ENCODE results near the gene HCN2. TPM values are rescaled to one million over a fixed set of nuclear protein-coding genes. Genes with fewer than 3 reads are reported as not detected.
A peak's percentile ranks its signal among the peaks of the same experiment; 100 is the strongest.

The HCN2 gene
- total and polyA plus RNA-seq, 2 of the 13 experiments (the other 11 are each of a cell fraction or from before 2014, with no cell fraction given), result 0.01 TPM; not detected in 1

DNA sequence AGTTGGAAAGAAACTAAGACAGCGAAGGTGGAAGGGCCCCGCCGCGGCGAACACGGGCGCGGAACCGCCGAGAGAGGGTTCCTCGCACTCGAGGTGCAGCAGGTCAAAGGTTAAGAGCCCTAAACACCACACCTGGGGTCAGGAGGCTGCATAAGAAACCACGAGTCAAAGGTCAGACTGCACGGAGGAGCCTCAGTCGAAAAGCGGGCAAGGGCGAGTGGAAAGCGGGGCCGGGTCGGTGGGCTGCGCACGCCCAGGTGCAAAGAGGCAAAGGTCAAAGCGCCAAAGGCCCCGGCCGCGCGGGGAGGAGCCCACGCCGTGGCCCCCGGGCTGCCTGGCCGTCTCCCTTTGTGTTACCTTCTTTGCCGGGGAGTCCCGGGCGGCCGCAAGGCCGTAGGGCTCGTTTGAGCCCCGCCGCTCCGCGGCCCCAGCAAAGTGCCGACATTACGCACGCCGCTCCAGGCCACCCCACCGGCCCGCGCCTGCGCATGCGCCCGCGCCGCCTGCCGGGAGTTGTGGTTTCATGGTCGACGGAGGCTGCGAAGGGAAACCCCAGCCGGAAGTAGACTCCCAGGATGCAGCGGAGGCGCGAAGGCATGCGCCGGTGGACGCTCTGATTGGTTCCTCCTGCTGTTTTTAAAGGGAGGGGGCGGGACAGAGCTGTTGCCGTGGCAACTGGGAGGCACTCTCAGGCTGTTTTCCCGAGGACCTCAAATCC is 43.5 kb downstream of the HCN2 start, which contains the start of gene POLRMT (continued):
- TF ChIP-seq, protein P1, sequence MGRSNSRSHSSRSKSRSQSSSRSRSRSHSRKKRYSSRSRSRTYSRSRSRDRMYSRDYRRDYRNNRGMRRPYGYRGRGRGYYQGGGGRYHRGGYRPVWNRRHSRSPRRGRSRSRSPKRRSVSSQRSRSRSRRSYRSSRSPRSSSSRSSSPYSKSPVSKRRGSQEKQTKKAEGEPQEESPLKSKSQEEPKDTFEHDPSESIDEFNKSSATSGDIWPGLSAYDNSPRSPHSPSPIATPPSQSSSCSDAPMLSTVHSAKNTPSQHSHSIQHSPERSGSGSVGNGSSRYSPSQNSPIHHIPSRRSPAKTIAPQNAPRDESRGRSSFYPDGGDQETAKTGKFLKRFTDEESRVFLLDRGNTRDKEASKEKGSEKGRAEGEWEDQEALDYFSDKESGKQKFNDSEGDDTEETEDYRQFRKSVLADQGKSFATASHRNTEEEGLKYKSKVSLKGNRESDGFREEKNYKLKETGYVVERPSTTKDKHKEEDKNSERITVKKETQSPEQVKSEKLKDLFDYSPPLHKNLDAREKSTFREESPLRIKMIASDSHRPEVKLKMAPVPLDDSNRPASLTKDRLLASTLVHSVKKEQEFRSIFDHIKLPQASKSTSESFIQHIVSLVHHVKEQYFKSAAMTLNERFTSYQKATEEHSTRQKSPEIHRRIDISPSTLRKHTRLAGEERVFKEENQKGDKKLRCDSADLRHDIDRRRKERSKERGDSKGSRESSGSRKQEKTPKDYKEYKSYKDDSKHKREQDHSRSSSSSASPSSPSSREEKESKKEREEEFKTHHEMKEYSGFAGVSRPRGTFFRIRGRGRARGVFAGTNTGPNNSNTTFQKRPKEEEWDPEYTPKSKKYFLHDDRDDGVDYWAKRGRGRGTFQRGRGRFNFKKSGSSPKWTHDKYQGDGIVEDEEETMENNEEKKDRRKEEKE (IDR thresholded peaks at IDR 0.05), result no peak
- 0 out of 2 replicates have a peak, but pooled peaks have one; percentile 51 for TF ChIP-seq ZNF850 (CRISPR knock-in tag; conservative IDR thresholded peaks at IDR 0.05)
- TF ChIP-seq ATF1 (CRISPR knock-in tag; IDR thresholded peaks at IDR 0.05), result no peak
- TF ChIP-seq NR3C1 (CRISPR knock-in tag; IDR thresholded peaks at IDR 0.05), result no peak
- no peak for TF ChIP-seq SKIL (CRISPR knock-in tag; IDR thresholded peaks at IDR 0.05; ENCODE audit: borderline replicate concordance)
- no peak for TF ChIP-seq ZXDC (CRISPR knock-in tag; IDR thresholded peaks at IDR 0.05)
- 0 out of 2 replicates have a peak, but pooled peaks have one; percentile 2 for TF ChIP-seq NR0B2 (CRISPR knock-in tag; IDR thresholded peaks at IDR 0.05)
- no peak for TF ChIP-seq RXRB (CRISPR knock-in tag; IDR thresholded peaks at IDR 0.05; ENCODE audit: borderline replicate concordance)
- TF ChIP-seq CAMTA2 (CRISPR knock-in tag; IDR thresholded peaks at IDR 0.05; ENCODE audit: borderline replicate concordance), result no peak
- peak; percentile 93 for TF ChIP-seq NFYC (CRISPR knock-in tag; IDR thresholded peaks at IDR 0.05)
- peak; percentile 35; the same call in 1 of the 2 replicates for TF ChIP-seq FOXK2 (IDR thresholded peaks at IDR 0.05)
- TF ChIP-seq PLRG1 (conservative IDR thresholded peaks at IDR 0.05), result no peak
- no peak for TF ChIP-seq ZC3H4 (CRISPR knock-in tag; IDR thresholded peaks at IDR 0.05; ENCODE audit: borderline replicate concordance)
- TF ChIP-seq ZNF776 (CRISPR knock-in tag; IDR thresholded peaks at IDR 0.05), result no peak
- TF ChIP-seq ZNF512 (CRISPR knock-in tag; IDR thresholded peaks at IDR 0.05), result no peak
- TF ChIP-seq, protein P2, sequence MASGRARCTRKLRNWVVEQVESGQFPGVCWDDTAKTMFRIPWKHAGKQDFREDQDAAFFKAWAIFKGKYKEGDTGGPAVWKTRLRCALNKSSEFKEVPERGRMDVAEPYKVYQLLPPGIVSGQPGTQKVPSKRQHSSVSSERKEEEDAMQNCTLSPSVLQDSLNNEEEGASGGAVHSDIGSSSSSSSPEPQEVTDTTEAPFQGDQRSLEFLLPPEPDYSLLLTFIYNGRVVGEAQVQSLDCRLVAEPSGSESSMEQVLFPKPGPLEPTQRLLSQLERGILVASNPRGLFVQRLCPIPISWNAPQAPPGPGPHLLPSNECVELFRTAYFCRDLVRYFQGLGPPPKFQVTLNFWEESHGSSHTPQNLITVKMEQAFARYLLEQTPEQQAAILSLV (CRISPR knock-in tag; IDR thresholded peaks at IDR 0.05; ENCODE audit: borderline replicate concordance), result 0 out of 2 replicates have a peak, but pooled peaks have one; percentile 17
- TF ChIP-seq NBN (conservative IDR thresholded peaks at IDR 0.05), result no peak
- TF ChIP-seq ZNF720 (CRISPR knock-in tag; IDR thresholded peaks at IDR 0.05), result no peak

Data from HepG2 (cell line).